GM12892 (cell line): ENCODE data around the gene ASTN2.
A peak's percentile ranks its signal among the peaks of the same experiment; 100 is the strongest.

ENCODE experiments used
- DNase-seq: peaks from one replicate; pipeline ENCODE4 v3.0.0; 2011; ENCODE audit not compliant: insufficient read length
- FAIRE-seq: peaks from 2 replicates; lab custom pipeline; 2011; peaks lifted over from hg19 to GRCh38; lab: Jason Lieb, UNC
- POLR2A ChIP-seq: IDR thresholded peaks from 2 replicates; pipeline ENCODE4 v1.6.1; 2011; ENCODE audit warnings: low read depth, low read length, control low read depth
- POLR2AphosphoS5 ChIP-seq: IDR thresholded peaks from 2 replicates; pipeline ENCODE4 v1.6.1; 2011; ENCODE audit warnings: low read depth, low read length, control low read depth
- TAF1 ChIP-seq: IDR thresholded peaks from 2 replicates; pipeline ENCODE4 v1.6.1; 2011; ENCODE audit warnings: low read depth, mild to moderate bottlenecking, control low read depth, low read length, borderline replicate concordance

The ASTN2 gene

GRCh38 chr9:117435630-117436261 lies 20.9 kb upstream of the ASTN2 start:
- DNase-seq (no peak), FAIRE-seq (no peak)
- TF ChIP-seq POLR2A (no peak), TAF1 (no peak), POLR2AphosphoS5 (no peak)

- TF ChIP-seq POLR2AphosphoS5 (no peak), POLR2A (no peak), TAF1 (no peak)
- FAIRE-seq, result no peak
- no peak for DNase-seq
Measured at GRCh38 chr9:117434566-117434965, 19.7 kb upstream of the ASTN2 start.

GRCh38 chr9:117430813-117431212 lies 16.0 kb upstream of the ASTN2 start:
- no peak for DNase-seq
- no peak for FAIRE-seq
- TF ChIP-seq TAF1 (no peak), POLR2A (no peak), POLR2AphosphoS5 (no peak)

GRCh38 chr9:117427357-117427913 lies 12.6 kb upstream of the ASTN2 start:
- FAIRE-seq (no peak), DNase-seq (no peak)
- TF ChIP-seq POLR2AphosphoS5 (no peak), POLR2A (no peak), TAF1 (no peak)

GRCh38 chr9:117425566-117425965 lies 10.7 kb upstream of the ASTN2 start:
- TF ChIP-seq POLR2AphosphoS5, result no peak
- no peak for TF ChIP-seq TAF1
- TF ChIP-seq POLR2A, result no peak
- FAIRE-seq (no peak), DNase-seq (no peak)

- DNase-seq, result no peak
- no peak for TF ChIP-seq POLR2A
- TF ChIP-seq POLR2AphosphoS5, result no peak
- TF ChIP-seq TAF1, result no peak
- no peak for FAIRE-seq
Measured at GRCh38 chr9:117424291-117424690, 9.4 kb upstream of the ASTN2 start.

GRCh38 chr9:117418111-117418510 lies 3.3 kb upstream of the ASTN2 start:
- DNase-seq (no peak), FAIRE-seq (no peak)
- TF ChIP-seq TAF1 (no peak), POLR2AphosphoS5 (no peak), POLR2A (no peak)

- FAIRE-seq, result no peak
- TF ChIP-seq TAF1, result no peak
- TF ChIP-seq POLR2A, result no peak
- TF ChIP-seq POLR2AphosphoS5, result no peak
- no peak for DNase-seq
Measured at GRCh38 chr9:117416856-117417255, 2.0 kb upstream of the ASTN2 start.

GRCh38 chr9:117415358-117415914 lies 579 bp upstream of the ASTN2 start:
- no peak for FAIRE-seq
- TF ChIP-seq POLR2A (no peak), TAF1 (no peak)
- no peak for DNase-seq

GRCh38 chr9:117414220-117414905 lies 494 bp downstream of the ASTN2 start:
- TF ChIP-seq TAF1 (no peak), POLR2A (no peak), POLR2AphosphoS5 (no peak)
- DNase-seq (peak; percentile 25), FAIRE-seq (no peak)

GRCh38 chr9:117413346-117414219 lies 1.3 kb downstream of the ASTN2 start:
- peak; percentile 17 for DNase-seq
- TF ChIP-seq POLR2A, result no peak
- no peak for TF ChIP-seq POLR2AphosphoS5
- TF ChIP-seq TAF1, result no peak
- FAIRE-seq, result no peak
